GM21786 (cell line): Measurements from ENCODE around the gene LLGL2.
"Not testable (repeated sequence)": the region's sequence is repeated elsewhere in the genome, so short reads cannot be mapped to it uniquely, and the experiment has no call there.

Experiments used
- ATAC-seq: cut with Tn5 transposase; IDR thresholded peaks from one replicate; pipeline ENCODE4 v1.9.1; 2021; ENCODE audit not compliant: unreplicated experiment

The LLGL2 gene

DNA sequence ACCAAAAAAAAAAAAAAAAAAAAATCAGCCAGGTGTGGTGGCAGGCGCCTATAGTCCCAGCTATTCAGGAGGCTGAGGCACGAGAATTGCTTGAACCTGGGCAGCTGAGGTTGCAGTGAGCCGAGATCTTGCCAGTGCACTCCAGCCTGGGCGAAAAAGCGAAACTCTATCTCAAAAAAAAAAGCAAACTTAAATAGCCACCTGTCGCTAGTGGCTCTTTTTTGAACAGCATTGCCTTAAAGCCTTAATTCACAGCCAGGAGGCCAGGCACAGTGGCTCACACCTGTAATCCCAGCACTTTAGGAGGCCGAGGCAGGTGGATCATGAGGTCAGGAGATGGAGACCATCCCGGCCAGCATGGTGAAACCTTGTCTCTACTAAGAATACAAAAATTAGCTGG lies 5.1 kb upstream of the LLGL2 start:
- not testable (repeated sequence) for ATAC-seq

DNA sequence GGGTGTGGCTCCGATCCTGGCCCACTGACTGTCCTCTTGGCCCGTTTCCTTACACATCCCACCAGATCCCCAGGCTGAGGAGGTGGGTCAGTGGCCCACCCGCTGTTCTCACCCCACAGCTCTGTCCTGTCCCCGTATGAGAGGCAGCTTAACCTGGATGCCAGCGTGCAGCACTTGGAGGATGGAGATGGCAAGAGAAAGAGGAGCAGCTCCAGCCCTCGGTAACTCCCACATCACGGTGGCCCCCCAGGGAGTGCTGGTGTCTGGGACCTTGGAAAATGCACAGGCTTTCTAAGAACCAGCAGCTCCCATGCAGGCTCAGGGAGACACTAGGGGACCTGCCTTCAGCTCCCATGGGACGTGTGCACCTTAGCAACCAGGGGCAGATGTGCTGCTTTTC lies 4.2 kb upstream of the LLGL2 start:
- ATAC-seq = no peak

DNA sequence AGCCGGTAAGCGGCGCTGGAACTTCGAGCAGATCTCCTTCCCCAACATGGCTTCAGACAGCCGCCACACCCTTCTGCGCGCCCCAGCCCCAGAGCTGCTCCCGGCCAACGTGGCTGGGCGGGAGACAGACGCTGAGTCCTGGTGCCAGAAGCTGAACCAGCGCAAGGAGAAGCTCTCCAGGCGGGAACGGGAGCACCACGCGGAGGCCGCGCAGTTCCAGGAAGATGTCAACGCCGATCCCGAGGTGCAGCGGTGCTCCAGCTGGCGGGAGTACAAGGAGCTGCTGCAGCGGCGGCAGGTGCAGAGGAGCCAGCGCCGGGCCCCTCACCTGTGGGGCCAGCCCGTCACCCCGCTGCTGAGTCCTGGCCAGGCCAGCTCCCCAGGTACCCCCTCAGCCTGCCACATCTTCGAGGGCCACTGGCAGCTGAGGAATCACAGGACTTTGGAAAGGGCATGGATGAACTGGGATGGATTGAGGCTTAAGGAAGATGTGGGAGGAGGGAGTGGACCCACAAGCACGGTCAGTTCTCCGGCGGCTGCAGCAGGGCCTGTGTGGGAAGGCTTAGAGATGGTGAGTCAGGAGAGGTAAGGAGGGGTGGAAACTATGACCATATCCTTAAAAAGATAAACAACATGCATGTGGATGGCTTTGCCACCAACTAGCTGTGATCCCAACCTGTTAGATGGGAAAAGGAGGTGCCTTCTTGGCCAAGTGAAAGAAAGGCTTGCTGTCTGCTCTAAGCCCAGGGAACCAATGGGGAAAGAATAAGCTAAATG lies 3.4 kb upstream of the LLGL2 start:
- ATAC-seq = no peak

DNA sequence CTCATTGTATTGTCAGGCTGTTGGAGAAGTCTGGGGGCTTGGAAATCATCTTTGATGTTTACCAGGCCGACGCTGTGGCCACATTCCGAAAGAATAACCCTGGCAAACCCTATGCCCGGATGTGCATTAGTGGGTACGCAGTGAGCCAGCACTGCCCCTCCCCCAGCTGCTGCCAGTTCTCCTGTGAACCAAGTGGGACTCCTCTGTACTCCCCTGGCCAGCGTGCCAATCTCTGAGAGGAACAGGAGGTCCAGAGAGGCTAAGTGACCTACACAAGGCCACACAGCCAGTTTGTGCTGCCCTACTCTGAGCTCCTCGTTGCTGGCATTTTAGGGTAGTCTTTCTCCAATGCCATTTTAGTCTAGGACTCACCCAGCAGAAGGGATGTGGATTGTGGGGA lies 1.9 kb upstream of the LLGL2 start:
- ATAC-seq = no peak

DNA sequence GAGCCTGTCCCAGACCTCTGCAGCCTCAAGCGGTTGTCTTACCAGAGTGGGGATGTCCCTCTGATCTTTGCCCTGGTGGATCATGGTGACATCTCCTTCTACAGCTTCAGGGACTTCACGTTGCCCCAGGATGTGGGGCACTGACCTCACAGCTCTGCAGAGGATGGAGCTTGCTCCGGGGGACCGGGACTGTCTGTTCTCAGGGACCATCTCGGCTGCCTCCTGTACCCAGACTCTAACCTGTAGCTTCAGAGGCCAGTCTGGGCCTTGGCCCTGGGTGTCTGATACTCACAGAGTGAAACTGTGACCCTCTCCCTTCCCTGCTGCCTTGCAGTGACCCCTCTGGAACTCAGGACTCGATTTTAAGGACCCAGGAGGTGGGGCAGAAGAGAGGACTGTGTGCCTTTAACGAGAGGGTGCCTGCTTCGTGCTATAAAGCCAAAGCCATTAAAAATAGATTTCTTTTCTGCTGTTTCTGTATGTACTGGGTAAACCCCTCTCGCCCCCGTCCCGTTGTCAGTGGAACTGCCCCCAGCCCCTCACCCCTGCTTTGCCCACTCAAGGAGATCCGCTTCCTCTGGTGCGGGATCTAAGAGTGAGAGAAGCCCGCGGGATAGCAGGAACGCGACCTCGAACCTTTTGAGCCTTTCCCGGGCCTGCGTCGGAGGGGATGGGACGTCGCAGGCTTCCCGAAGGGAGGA lies 1.1 kb upstream of the LLGL2 start:
- ATAC-seq = no peak

DNA sequence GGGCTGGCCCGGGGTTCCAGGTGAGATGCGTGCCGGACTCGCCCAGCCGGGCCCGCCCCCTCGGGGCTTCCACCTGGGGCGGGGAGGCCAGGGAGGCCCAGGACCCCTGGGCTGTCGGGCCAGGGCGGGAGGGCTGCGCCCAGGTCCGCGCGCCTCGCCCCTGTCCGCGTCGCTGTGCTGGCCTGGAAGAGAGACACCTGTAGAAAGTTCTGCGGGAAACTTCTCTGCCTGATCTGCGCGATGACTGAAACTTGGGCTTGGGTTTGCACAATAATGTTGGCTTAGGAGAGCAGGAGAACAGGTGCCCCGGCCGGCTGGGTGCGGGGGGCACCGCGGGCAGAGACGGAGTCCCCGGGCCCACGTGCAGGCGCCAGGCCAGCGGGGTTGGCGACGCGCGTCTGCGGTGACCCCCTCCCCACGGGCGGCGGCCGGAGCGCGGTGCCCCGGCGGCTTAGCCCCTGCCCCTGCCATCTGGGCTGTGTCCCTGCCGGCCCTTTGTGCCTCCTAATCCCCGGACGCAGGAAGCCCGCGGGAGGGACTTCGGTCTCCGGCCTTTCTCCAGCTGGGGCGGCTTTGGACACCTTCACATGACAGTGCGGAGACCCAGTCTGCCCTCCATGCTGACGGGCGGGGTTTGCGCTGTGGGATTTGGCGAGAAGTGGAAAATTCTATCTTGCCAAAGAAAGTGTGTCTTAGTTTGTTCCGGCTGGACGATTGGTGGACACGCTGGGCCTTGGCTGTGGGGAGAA lies 483 bp downstream of the LLGL2 start:
- peak; percentile 16 for ATAC-seq

DNA sequence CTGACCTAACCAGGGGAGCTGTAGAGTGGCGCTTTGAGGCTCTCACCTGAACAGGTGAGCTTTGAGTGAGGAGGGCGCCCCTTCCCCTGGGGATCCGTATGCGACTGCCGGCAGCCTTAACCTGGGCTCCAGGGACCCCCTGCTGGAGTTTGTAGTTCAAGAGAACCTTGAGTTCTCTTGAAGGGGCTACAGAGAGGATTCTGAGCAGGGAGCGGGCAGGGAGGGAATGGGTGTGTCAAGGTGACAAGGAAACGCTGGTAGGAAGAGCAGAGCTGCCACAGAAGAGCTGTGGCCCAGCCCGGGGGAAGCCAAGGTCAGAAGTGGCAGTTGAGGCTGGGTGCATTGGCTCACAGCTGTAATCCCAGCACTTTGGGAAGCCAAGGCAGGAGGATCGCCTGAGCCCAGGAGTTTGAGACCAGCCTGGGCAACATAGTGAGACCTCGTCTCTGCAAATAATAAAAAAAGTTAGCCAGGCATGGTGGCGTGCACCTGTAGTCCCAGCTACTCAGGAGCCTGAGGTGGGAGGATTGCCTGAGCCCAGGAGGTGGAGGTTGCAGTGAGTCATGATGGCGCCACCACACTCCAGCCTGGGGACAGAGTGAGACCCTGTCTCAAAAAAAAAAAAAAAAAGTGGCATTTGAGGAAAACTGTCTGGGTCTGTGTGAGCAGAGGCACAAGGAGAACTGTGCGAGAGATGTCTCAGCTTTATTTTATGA lies 1.2 kb downstream of the LLGL2 start:
- no peak for ATAC-seq

DNA sequence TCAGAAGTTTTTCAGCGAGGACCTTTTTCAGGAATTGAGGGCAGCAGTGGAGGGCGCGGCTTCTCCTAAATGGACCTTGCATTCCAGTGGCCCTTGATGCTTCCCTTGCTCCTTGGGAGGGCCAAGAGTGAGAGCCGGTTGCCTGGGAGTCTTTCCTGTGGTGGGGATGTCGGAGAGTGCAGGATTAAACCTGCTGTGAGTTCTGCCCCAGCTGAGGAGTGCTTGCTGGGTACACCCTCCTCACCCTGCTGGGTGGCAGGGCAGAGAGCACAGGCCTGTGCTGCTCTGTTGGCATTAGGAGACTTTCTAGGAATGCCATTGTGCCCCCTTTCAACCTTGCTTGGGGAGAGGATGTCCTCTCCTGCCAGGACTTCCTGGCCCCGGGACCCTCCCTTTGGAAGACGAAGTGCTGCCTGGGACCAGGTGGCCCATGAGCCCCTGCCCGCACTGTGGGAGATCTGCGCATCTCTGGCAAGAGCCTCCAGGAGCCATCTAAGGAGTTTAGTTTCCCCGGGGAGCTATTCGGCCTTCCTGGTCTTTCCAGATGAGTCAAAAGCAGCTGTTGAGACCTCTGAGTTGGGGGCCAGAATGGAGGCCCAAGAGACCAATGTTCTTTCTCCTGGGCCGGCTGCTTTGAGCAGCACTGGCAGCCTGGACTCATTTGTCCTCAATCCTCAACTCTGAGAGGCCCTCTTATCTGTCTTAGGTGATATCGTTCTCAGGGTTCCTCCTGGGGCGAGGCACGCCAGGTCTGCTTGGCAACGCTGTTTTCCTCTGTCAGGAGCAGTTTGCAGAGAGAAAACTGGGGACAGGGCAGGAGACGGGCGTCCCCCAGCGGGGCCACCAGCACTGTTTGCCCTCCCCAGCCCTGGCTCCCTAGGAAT lies 5.6 kb downstream of the LLGL2 start:
- no peak for ATAC-seq

DNA sequence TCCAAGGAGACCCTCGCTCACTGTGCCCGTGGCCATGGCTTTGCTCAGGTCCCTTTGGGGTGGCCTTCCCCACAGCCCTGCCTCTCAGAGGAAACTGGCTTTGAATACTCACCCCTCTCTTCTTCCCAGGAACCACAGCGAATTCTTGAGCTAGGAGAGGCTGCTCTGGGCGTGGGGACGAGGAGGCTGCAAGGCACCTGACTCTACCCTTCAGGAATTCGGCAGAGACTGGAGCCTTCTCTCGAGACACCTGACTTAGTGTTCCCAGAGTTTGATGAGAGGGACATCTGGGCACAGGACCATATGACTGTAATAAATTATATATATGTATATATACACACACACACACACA lies 6.2 kb downstream of the LLGL2 start:
- ATAC-seq = no peak

DNA sequence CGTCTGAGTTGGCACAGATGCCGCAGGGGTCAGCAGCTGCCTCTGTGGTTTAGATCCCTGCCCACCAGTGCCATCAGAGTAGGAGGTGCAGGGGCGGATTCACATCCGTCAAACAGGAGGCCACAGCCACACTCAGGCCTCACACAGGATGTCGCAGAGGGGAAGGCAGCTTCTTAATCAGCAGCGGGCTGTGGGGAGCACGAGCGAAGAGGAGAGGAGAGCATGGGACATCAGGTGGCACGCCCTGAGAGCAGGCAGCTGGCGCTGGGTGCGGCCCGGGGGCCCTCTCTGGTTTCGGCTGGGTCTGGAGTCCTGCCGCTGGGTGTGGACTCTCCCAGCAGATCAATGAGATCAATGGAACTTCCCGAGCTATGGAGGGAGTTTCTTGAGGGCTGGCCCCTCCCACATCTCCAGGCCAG lies 9.6 kb downstream of the LLGL2 start:
- ATAC-seq = no peak

DNA sequence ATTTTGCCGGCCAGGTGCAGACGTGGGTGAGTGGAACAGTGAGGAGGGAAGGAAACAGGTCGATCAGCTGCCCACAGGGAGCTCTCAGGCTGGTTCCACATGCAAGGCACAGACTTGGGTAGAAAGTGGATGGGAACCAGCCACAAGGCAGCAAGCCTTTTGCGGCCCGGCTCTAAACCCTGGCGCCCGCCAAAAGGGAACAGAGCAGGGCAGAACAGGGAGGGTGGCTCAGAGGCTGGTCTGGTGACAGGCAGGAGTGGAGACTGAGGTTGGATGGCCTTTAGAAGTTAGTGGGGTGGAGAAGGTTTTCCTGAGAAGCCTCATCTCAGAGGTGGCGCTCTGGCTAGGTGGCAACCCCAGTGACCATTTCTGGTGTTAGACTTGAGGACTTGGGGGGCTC lies 10.4 kb downstream of the LLGL2 start:
- no peak for ATAC-seq

DNA sequence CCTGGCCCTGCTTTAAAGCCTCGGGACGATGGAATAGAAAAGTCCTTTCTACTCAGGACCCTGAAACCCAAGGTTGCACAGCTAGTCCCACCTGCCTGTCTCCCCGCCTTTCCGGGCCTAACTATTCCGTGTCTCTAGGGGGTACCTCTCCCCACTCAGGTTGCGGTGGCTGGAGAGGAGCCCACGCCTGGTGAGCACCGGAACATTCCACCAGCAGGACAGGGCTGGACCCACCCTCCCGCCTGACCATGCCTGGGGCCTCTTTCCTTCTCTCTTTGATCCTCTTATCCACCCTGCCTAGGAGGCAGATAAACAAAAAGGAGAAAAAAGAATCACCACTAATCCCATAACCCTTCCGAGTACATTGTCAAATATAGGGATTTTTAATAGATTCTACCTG lies 10.9 kb downstream of the LLGL2 start:
- no peak for ATAC-seq

DNA sequence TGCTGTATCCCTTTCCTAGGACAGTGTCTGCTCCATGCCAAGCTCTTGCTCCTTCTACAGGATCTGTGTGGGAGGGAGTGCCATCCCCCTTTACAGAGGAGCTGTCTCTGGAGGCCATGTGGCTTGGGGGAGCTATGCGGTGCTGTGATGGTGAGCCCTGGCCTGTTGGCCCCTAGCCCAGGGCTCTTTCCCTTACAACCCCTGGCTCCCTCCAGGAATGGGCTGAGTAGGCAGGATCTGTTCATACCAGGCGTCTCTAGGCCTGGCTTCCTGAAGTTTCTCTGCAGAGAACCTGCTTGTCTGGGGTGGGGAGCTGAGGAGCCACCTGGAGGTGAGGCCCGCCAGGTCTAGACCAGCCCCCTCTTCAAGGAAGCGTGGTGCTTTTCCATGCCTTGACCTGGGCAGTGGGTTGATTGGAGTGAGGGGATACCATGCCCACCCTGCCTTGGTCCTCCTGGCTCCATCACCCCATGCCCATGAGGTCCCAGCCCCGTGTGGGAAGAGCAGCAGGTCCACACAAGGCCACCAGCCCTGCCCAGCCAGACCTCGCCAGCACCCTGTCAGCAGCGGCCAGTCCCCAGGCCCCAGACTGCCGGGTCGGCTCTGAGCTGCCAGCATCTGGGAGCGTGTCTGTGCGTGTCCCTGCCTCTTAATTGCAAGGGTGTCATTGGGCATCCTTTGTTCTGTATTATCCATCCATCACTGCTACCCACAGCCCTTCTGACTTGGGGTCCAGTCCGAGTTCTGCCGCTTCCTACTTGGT lies 14.7 kb downstream of the LLGL2 start:
- ATAC-seq = no peak

DNA sequence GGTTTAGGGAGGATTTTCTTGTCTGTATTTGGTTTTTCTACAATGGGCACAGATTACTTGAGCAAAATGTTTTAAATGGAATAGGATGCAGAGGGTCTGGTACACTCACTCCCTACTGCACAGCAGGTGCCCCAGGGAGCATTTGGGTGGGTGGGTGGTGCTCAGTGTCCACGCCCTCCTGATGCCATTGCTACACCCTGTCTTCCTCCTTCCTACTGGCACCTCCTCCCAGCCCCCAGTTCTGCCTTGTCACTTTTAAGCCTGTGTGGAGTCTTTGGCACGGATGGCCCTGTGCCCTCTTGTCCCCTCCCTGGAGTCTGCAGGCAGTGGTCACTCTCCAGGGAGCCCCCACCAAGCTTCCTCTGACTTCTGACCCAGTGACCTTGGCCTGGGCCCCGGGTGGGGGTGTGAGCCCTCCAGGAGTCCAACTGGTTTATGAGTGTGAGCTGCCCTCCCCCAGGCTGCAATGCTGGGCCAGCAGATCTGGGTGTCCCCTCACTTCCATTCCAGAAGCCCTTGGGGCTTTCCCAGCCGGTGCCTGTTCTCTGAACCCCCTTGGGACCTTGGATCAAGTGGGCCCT lies 15.5 kb downstream of the LLGL2 start:
- ATAC-seq = no peak

DNA sequence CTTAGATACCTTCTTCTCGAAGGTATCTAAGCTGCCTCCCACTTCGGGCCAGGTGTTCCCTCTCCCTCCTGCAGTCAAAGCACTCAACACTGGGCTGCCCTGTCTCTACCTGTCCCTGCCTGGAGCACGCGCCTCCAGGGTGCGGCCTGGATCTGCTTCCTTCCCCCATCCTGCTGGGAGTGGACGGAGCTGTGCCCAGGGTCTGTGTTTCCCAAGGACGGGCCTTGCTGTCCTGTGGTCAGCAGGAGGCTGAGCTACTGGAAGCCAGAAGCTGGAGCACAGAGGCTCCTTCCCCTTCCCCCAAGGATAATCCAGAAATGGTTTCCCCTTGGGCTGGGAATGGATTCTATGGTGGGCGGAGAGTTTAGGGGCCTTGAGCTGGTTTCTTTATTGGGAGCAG lies 16.7 kb downstream of the LLGL2 start:
- no peak for ATAC-seq

DNA sequence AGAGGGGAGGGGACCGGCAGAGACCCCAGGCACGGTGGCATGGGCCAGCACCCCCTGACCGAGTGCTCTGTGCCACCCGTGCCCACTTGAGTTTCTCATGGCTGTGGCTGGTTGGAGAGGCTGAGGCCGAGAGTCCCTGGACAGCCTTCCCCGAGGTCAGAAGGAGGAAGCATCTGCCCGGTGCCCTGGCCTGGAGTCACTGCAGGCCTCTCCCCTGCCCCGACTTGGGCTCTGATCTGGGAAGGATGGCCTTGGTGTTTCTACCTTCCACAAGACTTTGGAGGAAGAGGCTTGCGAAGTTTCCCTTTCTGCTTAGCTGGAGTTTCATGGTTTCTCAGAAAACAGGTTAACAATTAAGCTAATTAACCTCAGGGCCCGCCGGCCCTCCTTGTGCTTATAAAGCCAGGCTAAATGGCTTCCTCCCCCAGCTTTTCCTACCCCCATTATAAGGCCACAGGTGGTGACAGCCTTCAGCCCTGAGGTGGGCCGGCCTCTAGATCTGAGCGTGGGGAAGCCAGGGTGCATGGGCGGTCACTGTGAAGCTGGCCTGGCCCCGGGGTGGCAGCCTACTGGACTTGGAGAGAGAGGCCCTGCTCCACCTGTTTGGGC lies 17.3 kb downstream of the LLGL2 start:
- ATAC-seq = no peak

DNA sequence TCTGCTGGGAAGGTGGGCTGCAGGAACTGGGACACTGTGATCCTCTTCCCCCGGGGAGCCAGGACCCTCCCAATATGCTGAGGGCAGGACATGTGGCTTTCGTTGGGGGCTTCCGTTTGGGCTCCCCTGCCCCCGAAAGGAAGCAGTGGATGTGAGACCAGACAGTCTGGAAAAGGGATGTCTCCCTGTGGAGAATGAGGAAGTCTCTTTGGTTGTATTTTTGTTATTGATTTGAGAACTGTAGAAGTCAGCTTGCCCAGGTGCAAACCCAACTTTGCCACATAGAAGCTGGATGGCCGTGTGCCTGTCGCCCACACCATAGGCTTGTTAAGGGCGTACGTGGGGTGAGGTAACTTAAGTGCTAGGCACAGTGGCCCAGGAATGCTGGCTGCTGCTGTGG lies 18.8 kb downstream of the LLGL2 start:
- ATAC-seq = no peak

DNA sequence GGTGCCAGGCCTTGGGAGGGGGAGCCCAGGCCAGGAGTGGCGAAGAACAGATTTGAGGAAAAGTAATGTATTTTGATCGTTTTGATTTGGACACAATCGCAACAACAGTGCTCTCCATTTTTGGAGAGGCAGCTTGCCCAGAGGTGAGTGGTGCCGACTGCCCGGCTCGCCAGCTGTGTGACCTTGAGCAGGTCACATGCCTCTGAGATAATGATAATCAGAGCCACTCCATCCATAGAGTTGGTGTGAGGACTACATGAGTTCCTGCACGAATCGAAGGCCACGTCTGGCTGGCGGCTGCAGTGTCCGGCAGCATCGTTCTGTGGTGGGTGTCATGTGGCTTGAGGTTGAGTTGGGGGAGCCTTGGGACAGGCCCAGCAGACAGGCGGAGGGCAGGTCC lies 20.7 kb downstream of the LLGL2 start:
- ATAC-seq = no peak

DNA sequence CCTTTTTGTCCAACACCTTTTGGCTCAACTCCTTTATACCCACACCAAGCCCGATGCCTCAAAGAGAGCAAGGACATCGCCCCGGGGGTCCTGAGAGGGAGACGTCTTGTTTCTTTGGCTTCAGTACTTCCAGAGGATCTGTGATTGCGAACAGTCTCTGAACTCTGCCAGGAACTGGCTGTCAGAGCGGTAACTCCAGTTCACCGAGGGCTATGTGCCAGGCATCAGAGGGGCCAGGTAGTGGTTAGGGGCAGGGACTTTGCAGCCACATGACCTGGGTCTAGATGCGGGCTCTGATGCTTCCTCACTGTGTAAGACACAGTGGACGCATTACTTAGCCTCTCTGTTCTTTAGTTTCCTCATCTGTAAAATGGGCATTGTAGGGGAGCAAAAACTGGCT lies 21.6 kb downstream of the LLGL2 start:
- no peak for ATAC-seq
